ENCODE measurements around the gene SH3BGRL3. TPM values are rescaled to one million over a fixed set of nuclear protein-coding genes. Genes with fewer than 3 reads are reported as not detected.

SH3BGRL3 gene
- total RNA-seq, 1 donor from 2014 or later = 412 TPM

DNA sequence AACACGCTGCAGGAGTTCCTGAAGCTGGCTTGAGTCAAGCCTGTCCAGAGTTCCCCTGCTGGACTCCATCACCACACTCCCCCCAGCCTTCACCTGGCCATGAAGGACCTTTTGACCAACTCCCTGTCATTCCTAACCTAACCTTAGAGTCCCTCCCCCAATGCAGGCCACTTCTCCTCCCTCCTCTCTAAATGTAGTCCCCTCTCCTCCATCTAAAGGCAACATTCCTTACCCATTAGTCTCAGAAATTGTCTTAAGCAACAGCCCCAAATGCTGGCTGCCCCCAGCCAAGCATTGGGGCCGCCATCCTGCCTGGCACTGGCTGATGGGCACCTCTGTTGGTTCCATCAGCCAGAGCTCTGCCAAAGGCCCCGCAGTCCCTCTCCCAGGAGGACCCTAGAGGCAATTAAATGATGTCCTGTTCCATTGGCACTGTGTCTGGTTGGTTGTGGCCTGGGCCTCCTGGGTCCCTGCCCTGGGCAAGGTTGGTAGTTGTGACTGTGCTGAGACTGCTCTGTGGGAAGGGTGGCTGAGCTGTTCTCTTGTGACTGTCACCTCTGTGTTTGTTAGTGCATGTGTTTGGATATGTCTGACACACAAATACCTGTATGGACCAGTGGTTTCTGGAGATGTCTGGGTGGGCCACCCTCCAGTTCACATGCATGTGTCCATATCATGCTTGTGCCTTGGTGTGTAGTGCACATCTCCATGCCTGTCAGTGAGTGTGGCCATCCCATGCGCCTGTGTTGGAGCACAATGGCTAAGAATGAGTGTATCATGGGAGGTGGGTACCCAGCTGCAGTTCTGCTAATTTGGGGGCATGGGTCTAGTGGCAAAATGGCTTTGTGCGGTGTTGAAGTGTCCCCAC is 1.4 kb downstream of the SH3BGRL3 start:
- no peak for DNase-seq
- Mint-ChIP-seq H3K36me3 (ENCODE audit: unreplicated experiment) (no peaks in the 10 kb centered on the region), H3K4me3 (ENCODE audit: unreplicated experiment) (peak overlapping the region; percentile 92), H3K27ac (ENCODE audit: unreplicated experiment) (peak overlapping the region; percentile 85), H3K27me3 (ENCODE audit: unreplicated experiment) (peaks cover 15% of the 10 kb centered on the region), H3K4me1 (ENCODE audit: low read depth, unreplicated experiment) (peaks cover 51% of the 10 kb centered on the region), H3K9me3 (ENCODE audit: unreplicated experiment) (peaks cover 6% of the 10 kb centered on the region)
- TF ChIP-seq, protein P1, sequence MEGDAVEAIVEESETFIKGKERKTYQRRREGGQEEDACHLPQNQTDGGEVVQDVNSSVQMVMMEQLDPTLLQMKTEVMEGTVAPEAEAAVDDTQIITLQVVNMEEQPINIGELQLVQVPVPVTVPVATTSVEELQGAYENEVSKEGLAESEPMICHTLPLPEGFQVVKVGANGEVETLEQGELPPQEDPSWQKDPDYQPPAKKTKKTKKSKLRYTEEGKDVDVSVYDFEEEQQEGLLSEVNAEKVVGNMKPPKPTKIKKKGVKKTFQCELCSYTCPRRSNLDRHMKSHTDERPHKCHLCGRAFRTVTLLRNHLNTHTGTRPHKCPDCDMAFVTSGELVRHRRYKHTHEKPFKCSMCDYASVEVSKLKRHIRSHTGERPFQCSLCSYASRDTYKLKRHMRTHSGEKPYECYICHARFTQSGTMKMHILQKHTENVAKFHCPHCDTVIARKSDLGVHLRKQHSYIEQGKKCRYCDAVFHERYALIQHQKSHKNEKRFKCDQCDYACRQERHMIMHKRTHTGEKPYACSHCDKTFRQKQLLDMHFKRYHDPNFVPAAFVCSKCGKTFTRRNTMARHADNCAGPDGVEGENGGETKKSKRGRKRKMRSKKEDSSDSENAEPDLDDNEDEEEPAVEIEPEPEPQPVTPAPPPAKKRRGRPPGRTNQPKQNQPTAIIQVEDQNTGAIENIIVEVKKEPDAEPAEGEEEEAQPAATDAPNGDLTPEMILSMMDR (IDR thresholded peaks at IDR 0.05; ENCODE audit: partially characterized antibody, unreplicated experiment) = no peak

GRCh38 chr1:26281971-26282370 is 2.1 kb downstream of the SH3BGRL3 start:
- Mint-ChIP-seq H3K4me3 (ENCODE audit: unreplicated experiment) (peak overlapping the region; percentile 92), H3K27ac (ENCODE audit: unreplicated experiment) (peak overlapping the region; percentile 85), H3K27me3 (ENCODE audit: unreplicated experiment) (peaks cover 19% of the 10 kb centered on the region), H3K9me3 (ENCODE audit: unreplicated experiment) (peaks cover 8% of the 10 kb centered on the region), H3K4me1 (ENCODE audit: low read depth, unreplicated experiment) (peaks cover 52% of the 10 kb centered on the region), H3K36me3 (ENCODE audit: unreplicated experiment) (no peaks in the 10 kb centered on the region)
- peak; percentile 63 for DNase-seq
- TF ChIP-seq, protein P1 (IDR thresholded peaks at IDR 0.05; ENCODE audit: partially characterized antibody, unreplicated experiment) = no peak

- TF ChIP-seq, protein P1 (IDR thresholded peaks at IDR 0.05; ENCODE audit: partially characterized antibody, unreplicated experiment) = no peak
- peak overlapping the region; percentile 92 for H3K4me3 Mint-ChIP-seq (ENCODE audit: unreplicated experiment)
- DNase-seq = no peak
- H3K4me1 Mint-ChIP-seq (ENCODE audit: low read depth, unreplicated experiment) = peaks cover 55% of the 10 kb centered on the region
- peak overlapping the region; percentile 55 for H3K27ac Mint-ChIP-seq (ENCODE audit: unreplicated experiment)
- no peaks in the 10 kb centered on the region for H3K36me3 Mint-ChIP-seq (ENCODE audit: unreplicated experiment)
- peaks cover 21% of the 10 kb centered on the region for H3K27me3 Mint-ChIP-seq (ENCODE audit: unreplicated experiment)
- peaks cover 11% of the 10 kb centered on the region for H3K9me3 Mint-ChIP-seq (ENCODE audit: unreplicated experiment)
These were observed 2.6 kb downstream of the SH3BGRL3 start for GRCh38 chr1:26282401-26282918.

- TF ChIP-seq, protein P1 (IDR thresholded peaks at IDR 0.05; ENCODE audit: partially characterized antibody, unreplicated experiment) = no peak
- Mint-ChIP-seq H3K27ac (ENCODE audit: unreplicated experiment) (peak overlapping the region; percentile 26), H3K4me1 (ENCODE audit: low read depth, unreplicated experiment) (peaks cover 55% of the 10 kb centered on the region), H3K9me3 (ENCODE audit: unreplicated experiment) (peaks cover 14% of the 10 kb centered on the region), H3K4me3 (ENCODE audit: unreplicated experiment) (peak overlapping the region; percentile 2), H3K27me3 (ENCODE audit: unreplicated experiment) (peaks cover 21% of the 10 kb centered on the region), H3K36me3 (ENCODE audit: unreplicated experiment) (no peaks in the 10 kb centered on the region)
- DNase-seq = no peak
These were observed 3.5 kb downstream of the SH3BGRL3 start for GRCh38 chr1:26283279-26283853.

All from glutamatergic neuron (in vitro differentiated cells).